Fibroblast of gingiva (primary cell): ENCODE measurements around the gene BRCA1.

ENCODE experiments used
- DNase-seq: peaks from one replicate; pipeline ENCODE4 v3.0.0-alpha.2; 2011; ENCODE audit warnings: low read depth

Gene BRCA1

DNA sequence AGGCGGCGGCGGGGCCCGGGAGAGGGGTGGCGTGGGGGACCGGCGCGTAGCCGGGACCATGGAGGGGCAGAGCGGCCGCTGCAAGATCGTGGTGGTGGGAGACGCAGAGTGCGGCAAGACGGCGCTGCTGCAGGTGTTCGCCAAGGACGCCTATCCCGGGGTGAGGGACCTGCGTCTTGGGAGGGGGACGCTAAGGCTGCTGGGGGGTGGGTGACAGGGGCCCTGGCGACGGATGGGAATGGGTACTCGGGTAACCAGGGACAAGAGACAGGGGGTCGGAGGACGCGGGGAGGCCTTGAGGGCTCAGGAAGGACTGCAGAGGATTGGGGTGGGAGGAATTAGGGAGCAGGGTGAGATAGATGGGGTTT, 99.9 kb downstream of the BRCA1 start:
- DNase-seq = no peak

DNA sequence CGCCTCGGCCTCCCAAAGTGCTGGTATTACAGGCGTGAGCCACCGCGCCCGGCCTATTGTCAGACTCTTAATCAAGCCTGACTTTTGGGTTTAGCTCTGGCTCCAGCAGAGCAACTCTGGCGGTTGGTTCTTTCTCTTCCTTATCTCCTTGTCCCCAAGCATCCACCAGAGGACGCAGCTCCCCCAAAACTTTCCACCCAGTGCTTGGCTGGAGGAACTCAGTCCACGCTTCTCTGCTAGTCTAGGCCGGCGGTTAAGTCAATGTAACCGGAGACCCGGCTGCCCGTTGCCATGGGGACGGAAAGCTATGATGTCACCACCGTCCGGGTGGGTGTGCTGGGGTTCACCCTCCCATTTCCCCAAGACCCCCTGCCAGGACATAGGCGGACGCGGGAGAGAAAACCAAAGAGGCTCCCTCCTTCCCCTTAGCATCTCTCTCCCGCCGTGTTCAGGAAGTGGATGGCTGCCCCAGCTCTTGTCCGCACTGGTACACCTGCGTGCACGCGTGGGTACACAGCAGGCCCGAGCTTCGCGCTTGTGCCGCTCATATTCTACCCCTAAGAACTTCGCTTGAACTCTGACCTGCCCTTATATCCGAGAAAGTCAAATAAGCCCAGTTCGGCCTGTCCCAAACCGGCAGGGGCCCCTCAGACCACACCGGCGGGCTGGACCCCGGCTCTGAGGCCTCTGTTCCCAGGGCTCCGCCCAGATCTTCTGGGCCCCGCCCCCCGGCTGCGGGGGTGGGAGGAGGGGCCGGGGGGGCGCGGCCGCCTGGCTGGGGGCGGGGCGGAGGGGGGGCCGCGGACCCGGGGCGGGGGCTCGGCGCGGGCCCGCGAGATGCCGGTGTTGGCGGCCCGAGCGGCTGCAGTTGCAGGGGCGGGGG, 100.5 kb downstream of the BRCA1 start, which contains the start of gene RND2:
Gene RND2, plus strand, starts transcription at position 825 of the 883 bp plus-strand sequence. CDS start 117 bp downstream, outside the sequence.
- DNase-seq = peak; percentile 93

GRCh38 chr17:43021741-43022512, 103.2 kb downstream of the BRCA1 start, which contains the start of gene VAT1:
Gene VAT1, minus strand, starts transcription at chr17:43022385. Its CDS starts 63 bp downstream, at chr17:43022322.
- DNase-seq = peak; percentile 69

DNA sequence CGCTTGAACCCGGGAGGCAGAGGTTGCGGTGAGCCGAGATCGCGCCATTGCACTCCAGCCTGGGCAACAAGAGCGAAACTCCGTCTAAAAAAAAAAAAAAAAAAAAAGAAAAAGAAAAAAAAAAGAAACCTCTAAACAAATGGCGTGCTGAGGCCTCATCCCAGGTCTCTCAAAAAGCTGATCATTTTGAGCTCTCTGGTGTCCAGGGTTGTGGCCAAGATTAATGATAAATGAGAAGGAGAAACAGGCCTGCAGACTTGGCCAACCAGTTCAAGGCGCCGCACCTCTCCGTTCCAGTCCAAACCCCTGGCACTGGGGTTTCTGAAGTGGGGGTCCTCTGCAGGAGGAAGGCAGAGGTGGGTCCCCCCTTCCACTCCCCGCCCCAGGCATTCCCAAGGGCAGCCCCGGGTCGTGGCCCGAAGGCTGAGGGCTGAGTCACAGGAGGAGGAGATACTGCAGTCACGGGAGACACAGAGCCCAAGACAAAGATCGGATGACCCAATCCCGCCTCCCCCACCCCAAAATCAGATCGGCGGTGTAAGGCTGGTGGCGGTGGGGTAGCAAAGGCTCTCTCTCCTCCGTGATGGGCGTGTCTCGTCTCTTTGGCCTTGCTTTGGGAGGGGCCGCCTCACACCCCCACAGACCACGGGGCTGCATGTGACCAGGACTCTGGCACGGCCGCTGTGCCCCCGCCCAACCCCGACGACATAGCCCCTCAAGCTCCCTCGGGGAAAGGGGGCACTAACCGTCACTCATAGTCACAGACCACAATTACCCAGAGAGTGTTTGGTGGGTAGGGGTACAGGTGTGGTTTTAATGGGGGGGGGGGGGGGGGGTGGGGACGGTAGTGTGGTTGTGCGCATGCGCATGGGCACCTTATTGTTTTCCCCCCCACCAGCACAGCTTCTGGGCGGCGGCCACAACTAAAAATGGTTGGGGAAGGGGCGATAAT, 104.1 kb downstream of the BRCA1 start:
- DNase-seq = peak; percentile 70

DNA sequence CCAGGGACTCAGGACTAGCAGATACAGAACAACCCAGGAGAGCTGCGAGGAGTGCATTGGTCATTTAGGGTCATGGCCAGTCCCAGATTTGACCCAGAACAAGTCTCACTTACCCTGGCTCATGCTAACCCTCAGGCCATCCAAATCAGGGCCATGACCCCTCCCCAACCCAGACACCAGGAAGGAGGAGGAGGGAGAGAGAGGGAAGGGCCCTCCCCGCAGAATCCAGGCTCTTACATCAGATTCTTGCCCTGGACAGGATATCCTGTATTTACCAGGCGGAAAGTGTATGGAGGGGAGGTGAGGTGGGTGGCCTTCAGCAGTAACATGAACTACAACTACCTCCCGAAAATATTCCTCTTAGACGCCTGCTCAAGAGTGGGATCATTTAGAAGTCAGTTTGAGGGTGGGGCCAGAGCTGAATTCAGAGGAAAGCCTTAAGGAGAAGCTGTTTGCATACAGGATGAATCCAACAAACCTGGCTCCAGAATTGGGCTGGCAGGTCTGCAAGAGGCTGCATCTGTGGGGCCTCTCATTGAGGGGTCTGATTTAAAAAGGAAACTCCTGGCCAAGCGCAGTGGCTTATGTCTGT, 105.0 kb downstream of the BRCA1 start:
- DNase-seq = no peak

DNA sequence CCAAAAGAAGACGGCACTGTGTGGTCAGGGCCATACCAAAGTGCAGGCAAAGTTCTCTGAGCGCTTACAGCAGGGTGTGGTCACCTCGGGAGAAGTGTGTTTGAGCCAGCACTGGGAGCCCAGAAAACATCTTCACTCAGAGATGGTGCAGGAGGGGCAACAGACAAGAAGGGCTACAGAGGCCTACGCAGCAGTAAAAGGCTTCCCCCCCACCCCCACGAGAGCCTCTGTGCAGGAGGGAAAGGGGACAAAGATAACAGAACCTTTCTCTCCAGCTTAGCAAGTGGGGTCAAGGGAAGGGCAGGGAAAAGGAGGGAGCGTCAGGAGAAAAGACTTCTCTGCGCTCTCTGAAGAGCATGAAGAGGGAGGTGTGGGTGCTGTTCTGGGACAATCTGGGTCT, 105.7 kb downstream of the BRCA1 start:
- no peak for DNase-seq

DNA sequence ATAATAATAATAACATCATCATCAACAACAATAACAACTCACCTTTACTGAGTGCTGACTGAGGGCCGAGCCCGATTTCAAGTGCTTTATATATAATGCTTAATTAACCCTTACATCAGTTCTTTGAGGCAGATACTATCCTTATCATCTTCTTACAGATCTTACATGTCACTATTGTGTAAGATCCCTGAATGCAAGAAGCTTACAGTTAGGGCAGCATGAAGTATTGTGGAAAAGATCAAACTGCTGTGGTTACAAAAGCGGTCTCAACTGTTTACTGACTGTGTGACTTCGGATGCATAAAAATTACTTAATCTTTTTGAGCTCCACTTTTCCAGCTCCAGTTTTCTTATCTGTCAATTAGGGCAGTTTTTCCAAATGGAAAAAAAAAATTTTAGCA, 106.2 kb downstream of the BRCA1 start:
- peak; percentile 54 for DNase-seq

- no peak for DNase-seq
These were observed 106.9 kb downstream of the BRCA1 start for GRCh38 chr17:43018008-43018853.

- no peak for DNase-seq
These were observed 108.9 kb downstream of the BRCA1 start for GRCh38 chr17:43016216-43016615.

GRCh38 chr17:43015579-43015978, 109.6 kb downstream of the BRCA1 start:
- no peak for DNase-seq

GRCh38 chr17:43014649-43015542, 110.3 kb downstream of the BRCA1 start:
- DNase-seq = no peak

- DNase-seq = no peak
These were observed 111.0 kb downstream of the BRCA1 start for GRCh38 chr17:43014020-43014648.

DNA sequence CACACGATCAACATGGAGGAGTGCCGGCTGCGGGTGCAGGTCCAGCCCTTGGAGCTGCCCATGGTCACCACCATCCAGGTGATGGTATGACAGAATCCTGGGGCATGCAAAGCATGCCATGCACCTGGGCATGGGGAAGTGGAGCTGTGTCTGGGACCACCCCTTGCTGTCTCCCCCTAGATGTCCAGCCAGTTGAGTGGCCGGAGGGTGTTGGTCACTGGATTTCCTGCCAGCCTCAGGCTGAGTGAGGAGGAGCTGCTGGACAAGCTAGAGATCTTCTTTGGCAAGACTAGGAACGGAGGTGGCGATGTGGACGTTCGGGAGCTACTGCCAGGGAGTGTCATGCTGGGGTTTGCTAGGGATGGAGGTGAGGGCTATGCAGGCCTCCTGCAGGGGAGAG, 111.9 kb downstream of the BRCA1 start:
- no peak for DNase-seq

DNA sequence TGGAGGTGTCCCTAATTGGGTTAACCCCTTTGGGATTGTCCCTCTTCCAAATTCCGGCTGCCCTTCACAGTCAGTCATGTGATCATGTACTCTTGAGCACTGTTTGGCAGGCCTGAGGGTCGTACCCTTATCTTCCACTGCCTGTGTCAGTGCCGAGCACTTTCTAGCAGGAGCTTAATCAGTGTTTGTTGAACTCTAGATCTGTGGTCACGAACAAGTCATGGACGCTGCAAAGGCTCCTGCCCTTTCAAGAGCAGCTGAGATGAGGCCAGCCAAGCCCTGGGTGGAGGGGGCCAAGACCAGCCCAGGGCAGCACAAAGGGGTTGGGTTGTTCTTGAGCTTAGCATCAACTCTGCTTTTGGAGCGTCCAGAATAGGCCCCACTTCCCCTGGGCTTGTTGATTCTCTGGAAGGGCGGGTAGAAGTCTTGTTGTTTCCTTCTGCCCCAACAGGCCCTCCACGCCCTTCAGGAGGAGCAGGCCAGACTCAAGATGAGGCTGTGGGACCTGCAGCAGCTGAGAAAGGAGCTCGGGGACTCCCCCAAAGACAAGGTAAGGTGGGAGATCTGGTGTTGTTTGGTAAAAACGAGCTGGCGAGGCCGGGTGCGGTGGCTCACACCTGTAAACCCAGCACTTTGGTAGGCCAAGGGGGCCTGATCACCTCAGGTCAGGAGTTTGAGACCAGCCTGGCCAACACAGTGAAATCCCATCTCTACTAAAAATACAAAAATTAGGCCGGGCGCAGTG, 113.3 kb downstream of the BRCA1 start:
- DNase-seq = no peak

DNA sequence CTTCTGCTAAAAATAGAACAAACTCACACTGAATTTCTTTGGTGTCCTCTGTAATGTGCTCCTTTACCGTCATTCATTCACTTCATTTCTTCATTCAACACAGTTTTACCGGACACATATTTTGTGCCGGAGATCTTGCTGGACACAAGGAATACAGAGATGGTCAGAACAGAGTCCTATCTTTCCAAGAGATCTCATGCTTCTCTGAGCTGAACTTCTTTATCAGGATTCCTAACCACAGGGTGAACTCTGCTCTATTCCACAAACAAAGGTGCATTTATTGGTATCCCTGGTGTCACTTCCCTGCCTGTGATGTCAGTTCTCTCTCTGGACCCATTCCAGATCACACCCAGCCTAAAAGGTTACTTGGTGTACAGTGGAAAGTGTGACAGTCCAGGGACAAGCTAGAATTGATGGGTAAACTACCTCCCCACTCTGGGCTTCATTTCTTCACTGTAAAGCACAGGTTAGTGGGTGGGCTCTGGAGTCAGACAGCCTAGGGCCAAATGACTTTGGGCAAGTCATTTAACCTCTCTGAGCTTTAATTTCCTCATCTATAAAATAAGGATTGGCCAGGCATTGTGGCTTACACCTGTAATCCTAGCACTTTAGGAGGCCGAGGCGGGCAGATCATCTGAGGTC, 114.4 kb downstream of the BRCA1 start:
- DNase-seq = no peak

- DNase-seq = peak; percentile 83
These were observed 118.3 kb downstream of the BRCA1 start, which contains the start of gene IFI35 for GRCh38 chr17:43006639-43007551. Gene IFI35, plus strand, starts transcription at chr17:43006784. Its CDS starts 164 bp downstream, at chr17:43006948.
